ENCODE data around the gene SUN1. TPM values are rescaled to one million over a fixed set of nuclear protein-coding genes. Genes with fewer than 3 reads are reported as not detected.

Gene SUN1
- total and polyA plus RNA-seq, 2 donors (not counting 3 experiments of a cell fraction or from before 2014, with no cell fraction given), result 158 to 410 TPM

DNA sequence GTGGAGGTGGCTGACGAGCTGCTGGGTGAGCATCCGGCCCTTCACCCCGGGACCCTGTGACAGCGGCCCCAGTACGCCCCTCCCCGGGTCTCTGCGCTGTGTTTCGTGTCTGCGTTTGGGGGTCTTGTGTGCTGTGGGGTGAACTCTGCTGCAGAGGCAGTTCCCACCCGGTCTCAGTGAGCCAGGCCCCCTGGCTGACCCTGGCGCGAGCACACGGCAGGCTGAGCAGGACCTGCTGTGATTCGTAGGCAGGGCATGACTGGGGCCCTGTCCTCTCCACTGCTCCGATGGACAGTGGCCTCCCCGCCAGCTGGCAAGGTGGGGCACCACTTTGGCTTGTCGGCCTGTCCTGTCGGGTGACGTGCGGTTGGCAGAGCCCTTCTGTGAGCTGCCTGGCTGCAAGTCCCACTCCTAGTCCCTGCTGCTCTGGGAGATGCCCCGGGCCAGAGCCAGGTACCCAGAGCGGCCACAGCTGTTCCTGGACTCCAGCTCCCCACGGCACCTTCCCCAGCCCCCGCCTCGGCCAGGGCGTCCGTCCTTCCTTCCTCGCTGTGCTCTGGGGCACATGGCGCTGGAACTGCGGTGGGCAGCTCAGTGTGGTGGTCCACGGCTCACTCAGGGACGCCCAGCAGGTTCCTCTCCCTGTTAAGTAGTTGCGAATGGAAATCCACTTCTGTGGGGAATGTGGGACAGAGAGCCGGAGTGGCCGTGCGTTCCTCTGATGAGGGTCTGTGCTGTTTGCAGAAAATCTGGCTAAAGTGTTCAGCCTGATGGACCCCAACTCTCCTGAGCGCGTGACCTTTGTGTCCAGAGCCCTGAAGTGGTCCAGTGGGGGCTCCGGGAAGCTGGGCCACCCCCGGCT lies 54.6 kb downstream of the SUN1 start:
- no peaks in the 10 kb centered on the region for H3K27me3 ChIP-seq (ENCODE audit: control insufficient read depth in 2 of 2, insufficient read depth in 2 of 2, low read length in 2 of 2)
- no peak overlapping the region for H2AFZ ChIP-seq (ENCODE audit: low read depth, low read length)
- no peak overlapping the region for H3K4me2 ChIP-seq (ENCODE audit: insufficient read depth, low read length)
- ChIA-PET CTCF (no interaction called here), POLR2A (no interaction called here)
- H4K20me1 ChIP-seq (replicated peaks; ENCODE audit: control insufficient read depth, extremely low read depth, insufficient read depth, low read length), result no peaks in the 10 kb centered on the region
- peaks cover 8 to 44% of the 10 kb centered on the region in 2 experiments for H3K36me3 ChIP-seq (ENCODE audit: control insufficient read depth in 2 of 2, extremely low read depth in 1 of 2, insufficient read depth in 2 of 2, low read length in 2 of 2)
- H3K4me3 ChIP-seq (replicated peaks in 1 of 3; ENCODE audit: insufficient read depth in 1 of 3, low read depth in 1 of 3, low read length in 3 of 3), result no peak overlapping the region
- BruUV-seq (replicated peaks), result no TSS peak
- no peaks in the 10 kb centered on the region for H3K4me1 ChIP-seq (ENCODE audit: control insufficient read depth, extremely low read depth, insufficient read depth, low read length)
- DNase-seq (ENCODE audit: low read depth, low spot score) (no peak), FAIRE-seq (no peak)
- H3K27ac ChIP-seq (ENCODE audit: insufficient read depth, low read depth, low read length), result no peak overlapping the region
- H3K9ac ChIP-seq (replicated peaks; ENCODE audit: extremely low read depth, insufficient read depth, low read length), result no peak overlapping the region
- peaks cover 44% of the 10 kb centered on the region for H3K79me2 ChIP-seq (ENCODE audit: control insufficient read depth, insufficient read depth, low read length)
- intact Hi-C loops (cut with micrococcal nuclease), result no loop called here
- TF ChIP-seq, protein P1, sequence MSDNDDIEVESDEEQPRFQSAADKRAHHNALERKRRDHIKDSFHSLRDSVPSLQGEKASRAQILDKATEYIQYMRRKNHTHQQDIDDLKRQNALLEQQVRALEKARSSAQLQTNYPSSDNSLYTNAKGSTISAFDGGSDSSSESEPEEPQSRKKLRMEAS (IDR thresholded peaks at IDR 0.05; ENCODE audit: insufficient read depth, insufficient read length), result no peak
- TF ChIP-seq POLR2A (IDR thresholded peaks at IDR 0.05; ENCODE audit: low read depth, low read length) (no peak), JUN (IDR thresholded peaks at IDR 0.05; ENCODE audit: borderline replicate concordance, insufficient read depth, insufficient read length, low read depth) (no peak), EZH2 (IDR thresholded peaks at IDR 0.05; ENCODE audit: borderline replicate concordance, low read depth, low read length, severe bottlenecking) (no peak), GATA2 (IDR thresholded peaks at IDR 0.05; ENCODE audit: insufficient read depth, insufficient read length, low read depth, low read length) (no peak), FOS (IDR thresholded peaks at IDR 0.05; ENCODE audit: borderline replicate concordance, insufficient read depth, low read length) (no peak)
- TF ChIP-seq, protein P2, sequence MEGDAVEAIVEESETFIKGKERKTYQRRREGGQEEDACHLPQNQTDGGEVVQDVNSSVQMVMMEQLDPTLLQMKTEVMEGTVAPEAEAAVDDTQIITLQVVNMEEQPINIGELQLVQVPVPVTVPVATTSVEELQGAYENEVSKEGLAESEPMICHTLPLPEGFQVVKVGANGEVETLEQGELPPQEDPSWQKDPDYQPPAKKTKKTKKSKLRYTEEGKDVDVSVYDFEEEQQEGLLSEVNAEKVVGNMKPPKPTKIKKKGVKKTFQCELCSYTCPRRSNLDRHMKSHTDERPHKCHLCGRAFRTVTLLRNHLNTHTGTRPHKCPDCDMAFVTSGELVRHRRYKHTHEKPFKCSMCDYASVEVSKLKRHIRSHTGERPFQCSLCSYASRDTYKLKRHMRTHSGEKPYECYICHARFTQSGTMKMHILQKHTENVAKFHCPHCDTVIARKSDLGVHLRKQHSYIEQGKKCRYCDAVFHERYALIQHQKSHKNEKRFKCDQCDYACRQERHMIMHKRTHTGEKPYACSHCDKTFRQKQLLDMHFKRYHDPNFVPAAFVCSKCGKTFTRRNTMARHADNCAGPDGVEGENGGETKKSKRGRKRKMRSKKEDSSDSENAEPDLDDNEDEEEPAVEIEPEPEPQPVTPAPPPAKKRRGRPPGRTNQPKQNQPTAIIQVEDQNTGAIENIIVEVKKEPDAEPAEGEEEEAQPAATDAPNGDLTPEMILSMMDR (IDR thresholded peaks at IDR 0.05; ENCODE audit: extremely low read depth in 1 of 2, insufficient read depth in 1 of 2, low read depth in 1 of 2, low read length in 2 of 2), result no peak
- H3K9me1 ChIP-seq (replicated peaks; ENCODE audit: control insufficient read depth, extremely low read depth, insufficient read depth, low read length), result no peaks in the 10 kb centered on the region
- no peaks in the 10 kb centered on the region for H3K9me3 ChIP-seq (replicated peaks; ENCODE audit: control insufficient read depth, insufficient read depth, low read length)
- dilution Hi-C loops (cut with MboI; ENCODE audit: extremely low pct_ligation_motif_present, low sequenced_read_pairs), result no loop called here

All from endothelial cell of umbilical vein (primary cell).